ENCODE results near the gene HM13. TPM values are rescaled to one million over a fixed set of nuclear protein-coding genes. Genes with fewer than 3 reads are reported as not detected.
A peak's percentile ranks its signal among the peaks of the same experiment; 100 is the strongest.

Gene HM13
- total and polyA plus RNA-seq, 2 experiments from 2014 or later, result 126 to 150 TPM

DNA sequence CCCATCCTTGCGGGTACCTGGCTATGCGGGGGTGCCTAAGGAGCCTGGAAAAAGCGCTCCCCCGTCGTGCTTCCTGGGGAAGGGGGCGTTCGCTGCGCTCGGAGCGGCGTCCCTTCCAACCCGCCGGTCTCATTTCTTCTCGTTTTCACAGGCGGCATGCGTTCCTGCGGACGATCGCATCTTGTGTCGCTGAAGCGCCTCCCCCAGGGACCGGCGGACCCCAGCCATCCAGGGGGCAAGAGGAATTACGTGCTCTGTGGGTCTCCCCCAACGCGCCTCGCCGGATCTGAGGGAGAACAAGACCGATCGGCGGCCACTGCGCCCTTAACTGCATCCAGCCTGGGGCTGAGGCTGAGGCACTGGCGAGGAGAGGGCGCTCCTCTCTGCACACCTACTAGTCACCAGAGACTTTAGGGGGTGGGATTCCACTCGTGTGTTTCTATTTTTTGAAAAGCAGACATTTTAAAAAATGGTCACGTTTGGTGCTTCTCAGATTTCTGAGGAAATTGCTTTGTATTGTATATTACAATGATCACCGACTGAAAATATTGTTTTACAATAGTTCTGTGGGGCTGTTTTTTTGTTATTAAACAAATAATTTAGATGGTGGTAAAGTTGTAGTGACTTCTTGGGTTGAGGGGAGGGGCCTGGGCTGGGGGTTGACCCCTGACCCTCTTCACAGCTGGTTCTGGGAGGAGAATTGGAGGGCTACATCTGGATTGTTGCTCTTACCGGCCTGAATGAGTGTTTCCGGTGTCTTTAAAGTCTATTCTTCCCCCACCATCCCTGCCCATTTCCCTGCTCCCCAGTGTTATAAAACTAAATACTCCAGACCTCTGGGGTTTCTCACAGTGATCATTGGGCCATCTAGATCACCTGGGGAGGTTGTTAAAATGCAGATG lies 91.9 kb downstream of the HM13 start:
- peak overlapping the region; percentile 89 for H3K27ac Mint-ChIP-seq
- Histone ChIP-seq H3K36me3 (ENCODE audit: insufficient read depth) (no peaks in the 10 kb centered on the region), H3K9me2 (ENCODE audit: insufficient read depth) (no peaks in the 10 kb centered on the region), H3K27me3 (ENCODE audit: insufficient read depth) (no peaks in the 10 kb centered on the region), H3K4me1 (ENCODE audit: insufficient read depth) (peaks cover 52% of the 10 kb centered on the region), H3K4me2 (peak overlapping the region; percentile 76), H3K27ac (ENCODE audit: low read depth) (peak overlapping the region; percentile 92), H4K20me1 (replicated peaks; ENCODE audit: insufficient read depth) (no peaks in the 10 kb centered on the region), H3F3A (replicated peaks; ENCODE audit: low read depth) (peaks cover 41% of the 10 kb centered on the region), H3K79me2 (replicated peaks; ENCODE audit: insufficient read depth) (peaks cover 19% of the 10 kb centered on the region), H2AFZ (no peak overlapping the region), H3K4me3 (peak overlapping the region; percentile 61)
- H3K27me3 Mint-ChIP-seq (ENCODE audit: insufficient read depth, low read depth, poor library complexity), result peaks cover 62% of the 10 kb centered on the region
- TF ChIP-seq, protein P1, sequence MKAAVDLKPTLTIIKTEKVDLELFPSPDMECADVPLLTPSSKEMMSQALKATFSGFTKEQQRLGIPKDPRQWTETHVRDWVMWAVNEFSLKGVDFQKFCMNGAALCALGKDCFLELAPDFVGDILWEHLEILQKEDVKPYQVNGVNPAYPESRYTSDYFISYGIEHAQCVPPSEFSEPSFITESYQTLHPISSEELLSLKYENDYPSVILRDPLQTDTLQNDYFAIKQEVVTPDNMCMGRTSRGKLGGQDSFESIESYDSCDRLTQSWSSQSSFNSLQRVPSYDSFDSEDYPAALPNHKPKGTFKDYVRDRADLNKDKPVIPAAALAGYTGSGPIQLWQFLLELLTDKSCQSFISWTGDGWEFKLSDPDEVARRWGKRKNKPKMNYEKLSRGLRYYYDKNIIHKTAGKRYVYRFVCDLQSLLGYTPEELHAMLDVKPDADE (IDR thresholded peaks at IDR 0.05), result peak; percentile 18; the same call in 1 of the 2 replicates
- TF ChIP-seq CREB1 (CRISPR knock-in tag; IDR thresholded peaks at IDR 0.05; ENCODE audit: low read depth) (no peak), POLR2AphosphoS5 (IDR thresholded peaks at IDR 0.05; ENCODE audit: low read depth) (no peak), EZH2phosphoT487 (IDR thresholded peaks at IDR 0.05; ENCODE audit: unreplicated experiment) (no peak), JUNB (IDR thresholded peaks at IDR 0.05; ENCODE audit: unreplicated experiment) (no peak), ZNF114 (CRISPR knock-in tag; IDR thresholded peaks at IDR 0.05) (no peak), NANOG (IDR thresholded peaks at IDR 0.05; ENCODE audit: borderline replicate concordance) (peak; percentile 97), STAT1 (IDR thresholded peaks at IDR 0.05; ENCODE audit: unreplicated experiment) (no peak), EZH2 (IDR thresholded peaks at IDR 0.05; ENCODE audit: low read depth, unreplicated experiment) (no peak), ZNF331 (CRISPR knock-in tag; IDR thresholded peaks at IDR 0.05; ENCODE audit: low read depth) (no peak)
- TF ChIP-seq, protein P2, sequence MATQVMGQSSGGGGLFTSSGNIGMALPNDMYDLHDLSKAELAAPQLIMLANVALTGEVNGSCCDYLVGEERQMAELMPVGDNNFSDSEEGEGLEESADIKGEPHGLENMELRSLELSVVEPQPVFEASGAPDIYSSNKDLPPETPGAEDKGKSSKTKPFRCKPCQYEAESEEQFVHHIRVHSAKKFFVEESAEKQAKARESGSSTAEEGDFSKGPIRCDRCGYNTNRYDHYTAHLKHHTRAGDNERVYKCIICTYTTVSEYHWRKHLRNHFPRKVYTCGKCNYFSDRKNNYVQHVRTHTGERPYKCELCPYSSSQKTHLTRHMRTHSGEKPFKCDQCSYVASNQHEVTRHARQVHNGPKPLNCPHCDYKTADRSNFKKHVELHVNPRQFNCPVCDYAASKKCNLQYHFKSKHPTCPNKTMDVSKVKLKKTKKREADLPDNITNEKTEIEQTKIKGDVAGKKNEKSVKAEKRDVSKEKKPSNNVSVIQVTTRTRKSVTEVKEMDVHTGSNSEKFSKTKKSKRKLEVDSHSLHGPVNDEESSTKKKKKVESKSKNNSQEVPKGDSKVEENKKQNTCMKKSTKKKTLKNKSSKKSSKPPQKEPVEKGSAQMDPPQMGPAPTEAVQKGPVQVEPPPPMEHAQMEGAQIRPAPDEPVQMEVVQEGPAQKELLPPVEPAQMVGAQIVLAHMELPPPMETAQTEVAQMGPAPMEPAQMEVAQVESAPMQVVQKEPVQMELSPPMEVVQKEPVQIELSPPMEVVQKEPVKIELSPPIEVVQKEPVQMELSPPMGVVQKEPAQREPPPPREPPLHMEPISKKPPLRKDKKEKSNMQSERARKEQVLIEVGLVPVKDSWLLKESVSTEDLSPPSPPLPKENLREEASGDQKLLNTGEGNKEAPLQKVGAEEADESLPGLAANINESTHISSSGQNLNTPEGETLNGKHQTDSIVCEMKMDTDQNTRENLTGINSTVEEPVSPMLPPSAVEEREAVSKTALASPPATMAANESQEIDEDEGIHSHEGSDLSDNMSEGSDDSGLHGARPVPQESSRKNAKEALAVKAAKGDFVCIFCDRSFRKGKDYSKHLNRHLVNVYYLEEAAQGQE (IDR thresholded peaks at IDR 0.05; ENCODE audit: unreplicated experiment), result no peak
- TF ChIP-seq, protein P3, sequence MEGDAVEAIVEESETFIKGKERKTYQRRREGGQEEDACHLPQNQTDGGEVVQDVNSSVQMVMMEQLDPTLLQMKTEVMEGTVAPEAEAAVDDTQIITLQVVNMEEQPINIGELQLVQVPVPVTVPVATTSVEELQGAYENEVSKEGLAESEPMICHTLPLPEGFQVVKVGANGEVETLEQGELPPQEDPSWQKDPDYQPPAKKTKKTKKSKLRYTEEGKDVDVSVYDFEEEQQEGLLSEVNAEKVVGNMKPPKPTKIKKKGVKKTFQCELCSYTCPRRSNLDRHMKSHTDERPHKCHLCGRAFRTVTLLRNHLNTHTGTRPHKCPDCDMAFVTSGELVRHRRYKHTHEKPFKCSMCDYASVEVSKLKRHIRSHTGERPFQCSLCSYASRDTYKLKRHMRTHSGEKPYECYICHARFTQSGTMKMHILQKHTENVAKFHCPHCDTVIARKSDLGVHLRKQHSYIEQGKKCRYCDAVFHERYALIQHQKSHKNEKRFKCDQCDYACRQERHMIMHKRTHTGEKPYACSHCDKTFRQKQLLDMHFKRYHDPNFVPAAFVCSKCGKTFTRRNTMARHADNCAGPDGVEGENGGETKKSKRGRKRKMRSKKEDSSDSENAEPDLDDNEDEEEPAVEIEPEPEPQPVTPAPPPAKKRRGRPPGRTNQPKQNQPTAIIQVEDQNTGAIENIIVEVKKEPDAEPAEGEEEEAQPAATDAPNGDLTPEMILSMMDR (conservative IDR thresholded peaks at IDR 0.05; ENCODE audit: low read depth in 2 of 2), result no peak
- TF ChIP-seq, protein P4, sequence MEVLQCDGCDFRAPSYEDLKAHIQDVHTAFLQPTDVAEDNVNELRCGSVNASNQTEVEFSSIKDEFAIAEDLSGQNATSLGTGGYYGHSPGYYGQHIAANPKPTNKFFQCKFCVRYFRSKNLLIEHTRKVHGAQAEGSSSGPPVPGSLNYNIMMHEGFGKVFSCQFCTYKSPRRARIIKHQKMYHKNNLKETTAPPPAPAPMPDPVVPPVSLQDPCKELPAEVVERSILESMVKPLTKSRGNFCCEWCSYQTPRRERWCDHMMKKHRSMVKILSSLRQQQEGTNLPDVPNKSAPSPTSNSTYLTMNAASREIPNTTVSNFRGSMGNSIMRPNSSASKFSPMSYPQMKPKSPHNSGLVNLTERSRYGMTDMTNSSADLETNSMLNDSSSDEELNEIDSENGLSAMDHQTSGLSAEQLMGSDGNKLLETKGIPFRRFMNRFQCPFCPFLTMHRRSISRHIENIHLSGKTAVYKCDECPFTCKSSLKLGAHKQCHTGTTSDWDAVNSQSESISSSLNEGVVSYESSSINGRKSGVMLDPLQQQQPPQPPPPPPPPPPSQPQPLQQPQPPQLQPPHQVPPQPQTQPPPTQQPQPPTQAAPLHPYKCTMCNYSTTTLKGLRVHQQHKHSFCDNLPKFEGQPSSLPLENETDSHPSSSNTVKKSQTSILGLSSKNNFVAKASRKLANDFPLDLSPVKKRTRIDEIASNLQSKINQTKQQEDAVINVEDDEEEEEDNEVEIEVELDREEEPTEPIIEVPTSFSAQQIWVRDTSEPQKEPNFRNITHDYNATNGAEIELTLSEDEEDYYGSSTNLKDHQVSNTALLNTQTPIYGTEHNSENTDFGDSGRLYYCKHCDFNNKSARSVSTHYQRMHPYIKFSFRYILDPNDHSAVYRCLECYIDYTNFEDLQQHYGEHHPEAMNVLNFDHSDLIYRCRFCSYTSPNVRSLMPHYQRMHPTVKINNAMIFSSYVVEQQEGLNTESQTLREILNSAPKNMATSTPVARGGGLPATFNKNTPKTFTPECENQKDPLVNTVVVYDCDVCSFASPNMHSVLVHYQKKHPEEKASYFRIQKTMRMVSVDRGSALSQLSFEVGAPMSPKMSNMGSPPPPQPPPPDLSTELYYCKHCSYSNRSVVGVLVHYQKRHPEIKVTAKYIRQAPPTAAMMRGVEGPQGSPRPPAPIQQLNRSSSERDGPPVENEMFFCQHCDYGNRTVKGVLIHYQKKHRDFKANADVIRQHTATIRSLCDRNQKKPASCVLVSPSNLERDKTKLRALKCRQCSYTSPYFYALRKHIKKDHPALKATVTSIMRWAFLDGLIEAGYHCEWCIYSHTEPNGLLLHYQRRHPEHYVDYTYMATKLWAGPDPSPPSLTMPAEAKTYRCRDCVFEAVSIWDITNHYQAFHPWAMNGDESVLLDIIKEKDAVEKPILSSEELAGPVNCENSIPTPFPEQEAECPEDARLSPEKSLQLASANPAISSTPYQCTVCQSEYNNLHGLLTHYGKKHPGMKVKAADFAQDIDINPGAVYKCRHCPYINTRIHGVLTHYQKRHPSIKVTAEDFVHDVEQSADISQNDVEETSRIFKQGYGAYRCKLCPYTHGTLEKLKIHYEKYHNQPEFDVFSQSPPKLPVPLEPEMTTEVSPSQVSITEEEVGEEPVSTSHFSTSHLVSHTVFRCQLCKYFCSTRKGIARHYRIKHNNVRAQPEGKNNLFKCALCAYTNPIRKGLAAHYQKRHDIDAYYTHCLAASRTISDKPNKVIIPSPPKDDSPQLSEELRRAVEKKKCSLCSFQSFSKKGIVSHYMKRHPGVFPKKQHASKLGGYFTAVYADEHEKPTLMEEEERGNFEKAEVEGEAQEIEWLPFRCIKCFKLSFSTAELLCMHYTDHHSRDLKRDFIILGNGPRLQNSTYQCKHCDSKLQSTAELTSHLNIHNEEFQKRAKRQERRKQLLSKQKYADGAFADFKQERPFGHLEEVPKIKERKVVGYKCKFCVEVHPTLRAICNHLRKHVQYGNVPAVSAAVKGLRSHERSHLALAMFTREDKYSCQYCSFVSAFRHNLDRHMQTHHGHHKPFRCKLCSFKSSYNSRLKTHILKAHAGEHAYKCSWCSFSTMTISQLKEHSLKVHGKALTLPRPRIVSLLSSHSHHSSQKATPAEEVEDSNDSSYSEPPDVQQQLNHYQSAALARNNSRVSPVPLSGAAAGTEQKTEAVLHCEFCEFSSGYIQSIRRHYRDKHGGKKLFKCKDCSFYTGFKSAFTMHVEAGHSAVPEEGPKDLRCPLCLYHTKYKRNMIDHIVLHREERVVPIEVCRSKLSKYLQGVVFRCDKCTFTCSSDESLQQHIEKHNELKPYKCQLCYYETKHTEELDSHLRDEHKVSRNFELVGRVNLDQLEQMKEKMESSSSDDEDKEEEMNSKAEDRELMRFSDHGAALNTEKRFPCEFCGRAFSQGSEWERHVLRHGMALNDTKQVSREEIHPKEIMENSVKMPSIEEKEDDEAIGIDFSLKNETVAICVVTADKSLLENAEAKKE (CRISPR knock-in tag; IDR thresholded peaks at IDR 0.05), result no peak
- peaks cover 13% of the 10 kb centered on the region for H3K36me3 Mint-ChIP-seq (ENCODE audit: low read depth)
- peak overlapping the region; percentile 89 for H3K4me3 Mint-ChIP-seq
- H3K4me1 Mint-ChIP-seq, result peaks cover 40% of the 10 kb centered on the region
- H3K9me3 Mint-ChIP-seq, result peaks cover 2% of the 10 kb centered on the region; the same call in 1 of the 3 replicates
- ATAC-seq (peak; percentile 0; the same call in 1 of the 3 replicates), DNase-seq (ENCODE audit: low spot score) (peak; percentile 88)

All from GM23338 (cell line).